Caco-2 (cell line): ENCODE measurements around the gene MRPS27. TPM values are rescaled to one million over a fixed set of nuclear protein-coding genes. Genes with fewer than 3 reads are reported as not detected.

ENCODE experiments used
- BruUV-seq: library from RNA; stranded (reverse); fragments of 400-500 nt; replicated peaks from 2 replicates; lab custom pipeline; 2021; lab: Mats Ljungman, UMichigan
- CTCF ChIA-PET: fragments of 300-600 bp; sonication (Branson Sonifier 250); formaldehyde crosslinking; loops from one replicate; lab custom pipeline; 2022; ENCODE audit warnings: antibody characterized with exemption; lab: Charles Lee
- POLR2A ChIA-PET: fragments of 300-600 bp; sonication (Branson Sonifier 250); formaldehyde crosslinking; loops from one replicate; lab custom pipeline; 2022; ENCODE audit warnings: antibody characterized with exemption; lab: Charles Lee
- DNase-seq, 2 experiments: peaks; one replicate each; pipeline versions ENCODE4 v3.0.0 to v3.0.0-alpha.2; 2020 to 2022
- H3K27me3 ChIP-seq: replicated peaks from 2 replicates; pipeline ENCODE4 v1.6.0; 2011; ENCODE audit warnings: low read length; ENCODE audit not compliant: control insufficient read depth, insufficient read depth
- H3K36me3 ChIP-seq: 2 replicates; pipeline ENCODE4 v1.5.1; 2011; ENCODE audit warnings: low read length; ENCODE audit not compliant: control insufficient read depth, insufficient read depth
- H3K4me1 ChIP-seq: fragments of 250-450 bp; sonication (Bioruptor Pico); 2 replicates; pipeline ENCODE4 v1.5.1; 2020; ENCODE audit warnings: mild to moderate bottlenecking
- H3K4me3 ChIP-seq: 2 replicates; pipeline ENCODE4 v1.5.1; 2011; ENCODE audit warnings: low read depth, mild to moderate bottlenecking, control low read depth, low read length
- H3K9me3 ChIP-seq: fragments of 250-450 bp; sonication (Bioruptor Pico); 2 replicates; pipeline ENCODE4 v1.5.1; 2020; ENCODE audit warnings: mild to moderate bottlenecking, moderate library complexity
- H3K27ac Mint-ChIP-seq: one replicate; pipeline ENCODE4 v1.8.0; 2022; ENCODE audit warnings: mixed read lengths; ENCODE audit not compliant: unreplicated experiment
- H3K27me3 Mint-ChIP-seq: one replicate; pipeline ENCODE4 v1.8.0; 2022; ENCODE audit warnings: mixed read lengths; ENCODE audit not compliant: insufficient read depth, unreplicated experiment
- H3K36me3 Mint-ChIP-seq: one replicate; pipeline ENCODE4 v1.8.0; 2022; ENCODE audit warnings: mild to moderate bottlenecking, mixed read lengths; ENCODE audit not compliant: insufficient read depth, unreplicated experiment
- H3K4me1 Mint-ChIP-seq: one replicate; pipeline ENCODE4 v1.8.0; 2022; ENCODE audit warnings: low read depth, mixed read lengths; ENCODE audit not compliant: unreplicated experiment
- H3K4me3 Mint-ChIP-seq: one replicate; pipeline ENCODE4 v1.8.0; 2022; ENCODE audit warnings: mild to moderate bottlenecking, moderate library complexity, mixed read lengths; ENCODE audit not compliant: unreplicated experiment
- H3K9me3 Mint-ChIP-seq: one replicate; pipeline ENCODE4 v1.8.0; 2022; ENCODE audit warnings: mixed read lengths; ENCODE audit not compliant: unreplicated experiment
- CTCF ChIP-seq, 2 experiments: fragments of 200-600 bp in 1 of 2; IDR thresholded peaks; 1 replicate in 1 of 2; 2 replicates in 1 of 2; pipeline versions ENCODE4 v1.5.1 to v1.8.0; 2011 to 2022; ENCODE audit warnings: antibody characterized with exemption in 1 of 2, control low read depth in 1 of 2, inconsistent platforms in 1 of 2, low read depth in 1 of 2, low read length in 1 of 2, mild to moderate bottlenecking in 1 of 2, moderate library complexity in 1 of 2; ENCODE audit not compliant: insufficient read depth in 1 of 2, severe bottlenecking in 1 of 2, unreplicated experiment in 1 of 2
- intact Hi-C: fragments of 100-400 bp; cut with micrococcal nuclease; formaldehyde crosslinking; loops from one replicate; pipeline ENCODE4 v1.10.0; 2022; ENCODE audit not compliant: unreplicated experiment
- total RNA-seq: library from RNA; stranded (reverse); gene quantifications from 2 replicates; pipeline ENCODE4 v1.2.3, GENCODE V29; 2022

Gene MRPS27
- total RNA-seq, 1 experiment from 2014 or later = 71.1 TPM

- no TSS peak for BruUV-seq
- no peak for DNase-seq
- H3K4me3 ChIP-seq = no peak overlapping the region
- H3K36me3 ChIP-seq = no peaks in the 10 kb centered on the region
- H3K36me3 Mint-ChIP-seq = peaks cover 6% of the 10 kb centered on the region
- H3K27me3 Mint-ChIP-seq = no peaks in the 10 kb centered on the region
- POLR2A ChIA-PET = no interaction called here
- no peak overlapping the region for H3K27ac Mint-ChIP-seq
- H3K9me3 Mint-ChIP-seq = no peaks in the 10 kb centered on the region
- H3K9me3 ChIP-seq = no peaks in the 10 kb centered on the region
- TF ChIP-seq CTCF (IDR thresholded peaks at IDR 0.05; ENCODE audit: insufficient read depth in 1 of 2, low read depth in 1 of 2, low read length in 1 of 2, severe bottlenecking in 1 of 2, unreplicated experiment in 1 of 2) = no peak
- CTCF ChIA-PET = no interaction called here
- H3K4me1 Mint-ChIP-seq = no peaks in the 10 kb centered on the region
- no peak overlapping the region for H3K4me3 Mint-ChIP-seq
- intact Hi-C loops = no loop called here
- no peaks in the 10 kb centered on the region for H3K27me3 ChIP-seq
- no peaks in the 10 kb centered on the region for H3K4me1 ChIP-seq
Measured at GRCh38 chr5:72256536-72256935, 63.5 kb downstream of the MRPS27 start.

DNA sequence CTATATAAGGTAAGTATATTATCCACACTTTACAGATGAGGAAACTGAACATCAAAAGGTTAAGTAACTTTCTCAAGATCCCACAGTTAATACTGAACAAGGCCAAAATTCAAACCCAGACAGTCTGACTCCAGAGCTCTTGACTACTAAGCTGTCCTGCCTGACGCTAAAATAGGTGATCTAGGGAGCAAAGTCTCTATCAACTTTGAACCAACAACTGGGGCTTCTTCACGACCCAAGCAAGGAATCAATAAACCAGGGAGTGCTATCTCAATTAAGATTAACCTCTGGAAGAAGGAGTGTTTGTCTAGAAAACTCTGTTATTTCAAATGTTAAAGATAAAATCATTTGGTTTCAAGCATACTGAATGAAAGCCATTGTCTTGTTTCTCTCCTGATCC is 64.4 kb downstream of the MRPS27 start:
- intact Hi-C loops = no loop called here
- no peak overlapping the region for H3K4me3 Mint-ChIP-seq
- CTCF ChIA-PET = no interaction called here
- DNase-seq = no peak
- H3K27me3 ChIP-seq = no peaks in the 10 kb centered on the region
- peaks cover 13% of the 10 kb centered on the region for H3K36me3 Mint-ChIP-seq
- POLR2A ChIA-PET = no interaction called here
- H3K9me3 ChIP-seq = no peaks in the 10 kb centered on the region
- H3K4me1 ChIP-seq = no peaks in the 10 kb centered on the region
- no peaks in the 10 kb centered on the region for H3K4me1 Mint-ChIP-seq
- no peaks in the 10 kb centered on the region for H3K36me3 ChIP-seq
- no peak for TF ChIP-seq CTCF (IDR thresholded peaks at IDR 0.05; ENCODE audit: insufficient read depth in 1 of 2, low read depth in 1 of 2, low read length in 1 of 2, severe bottlenecking in 1 of 2, unreplicated experiment in 1 of 2)
- H3K27me3 Mint-ChIP-seq = no peaks in the 10 kb centered on the region
- no peak overlapping the region for H3K27ac Mint-ChIP-seq
- H3K9me3 Mint-ChIP-seq = no peaks in the 10 kb centered on the region
- no peak overlapping the region for H3K4me3 ChIP-seq
- no TSS peak for BruUV-seq

GRCh38 chr5:72255237-72255636 is 64.8 kb downstream of the MRPS27 start:
- Histone ChIP-seq H3K4me1 (no peaks in the 10 kb centered on the region), H3K27me3 (no peaks in the 10 kb centered on the region), H3K9me3 (no peaks in the 10 kb centered on the region), H3K36me3 (no peaks in the 10 kb centered on the region), H3K4me3 (no peak overlapping the region)
- Mint-ChIP-seq H3K4me1 (no peaks in the 10 kb centered on the region), H3K36me3 (peaks cover 13% of the 10 kb centered on the region), H3K9me3 (no peaks in the 10 kb centered on the region), H3K27me3 (no peaks in the 10 kb centered on the region), H3K27ac (no peak overlapping the region), H3K4me3 (no peak overlapping the region)
- intact Hi-C loops = no loop called here
- ChIA-PET CTCF (no interaction called here), POLR2A (no interaction called here)
- no peak for TF ChIP-seq CTCF (IDR thresholded peaks at IDR 0.05; ENCODE audit: insufficient read depth in 1 of 2, low read depth in 1 of 2, low read length in 1 of 2, severe bottlenecking in 1 of 2, unreplicated experiment in 1 of 2)
- BruUV-seq = no TSS peak
- no peak for DNase-seq
